Left lobe of liver (tissue), 2 donors: ENCODE data around the gene TM4SF20. TPM values are rescaled to one million over a fixed set of nuclear protein-coding genes. Genes with fewer than 3 reads are reported as not detected.
"Not testable (repeated sequence)": the region's sequence is repeated elsewhere in the genome, so short reads cannot be mapped to it uniquely, and the experiment has no call there.

Experiments used
- ATAC-seq: fragments of 200-7000 bp; cut with Tn5 transposase; one replicate; pipeline ENCODE4 v1.9.1; 2020; ENCODE audit warnings: mild to moderate bottlenecking, moderate library complexity
- DNase-seq: peaks from one replicate; pipeline ENCODE4 v3.0.0-alpha.2; 2020; ENCODE audit warnings: low spot score
- total RNA-seq: library from RNA; stranded (reverse); gene quantifications from one replicate; pipeline ENCODE4 v1.2.1, GENCODE V29; 2021
- donor health status: DM: no; HTN: no; CAD: no; lungs with moderate emphysema.
- donor health status: DM: no; HTN: yes; CAD: no.

TM4SF20 gene
- total RNA-seq, 1 donor from 2014 or later = not detected

DNA sequence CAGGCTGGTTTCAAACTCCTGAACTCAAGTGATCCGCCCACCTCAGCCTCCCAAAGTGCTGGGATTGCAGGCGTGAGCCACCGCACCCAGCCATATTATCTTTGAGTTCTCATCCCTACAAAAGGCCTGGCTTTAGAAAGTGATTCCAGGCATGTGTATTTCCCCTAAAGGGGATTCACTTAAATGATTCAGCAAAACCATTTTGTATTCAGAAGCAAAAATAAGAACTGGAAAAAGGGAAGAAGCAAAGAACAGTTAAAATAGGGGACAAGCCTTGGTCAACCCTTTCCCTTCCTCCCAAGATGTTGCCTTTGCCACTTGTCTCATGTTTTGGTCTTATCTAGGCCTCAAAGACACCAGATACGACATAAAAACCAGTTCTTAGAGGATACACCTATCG is 10.5 kb downstream of the TM4SF20 start:
- no peak for ATAC-seq

GRCh38 chr2:227367427-227367795 is 11.7 kb downstream of the TM4SF20 start:
- ATAC-seq (no peak), DNase-seq (no peak)

More for the DNA sequence above, 10.5 kb downstream of the TM4SF20 start:
- DNase-seq = no peak

- DNase-seq (no peak), ATAC-seq (no peak)
These were observed 12.2 kb downstream of the TM4SF20 start for GRCh38 chr2:227366769-227367426.

GRCh38 chr2:227365833-227366232 is 13.3 kb downstream of the TM4SF20 start:
- no peak for DNase-seq
- ATAC-seq = no peak

GRCh38 chr2:227364585-227365263 is 14.4 kb downstream of the TM4SF20 start:
- ATAC-seq, DNase-seq: not testable (repeated sequence)

DNA sequence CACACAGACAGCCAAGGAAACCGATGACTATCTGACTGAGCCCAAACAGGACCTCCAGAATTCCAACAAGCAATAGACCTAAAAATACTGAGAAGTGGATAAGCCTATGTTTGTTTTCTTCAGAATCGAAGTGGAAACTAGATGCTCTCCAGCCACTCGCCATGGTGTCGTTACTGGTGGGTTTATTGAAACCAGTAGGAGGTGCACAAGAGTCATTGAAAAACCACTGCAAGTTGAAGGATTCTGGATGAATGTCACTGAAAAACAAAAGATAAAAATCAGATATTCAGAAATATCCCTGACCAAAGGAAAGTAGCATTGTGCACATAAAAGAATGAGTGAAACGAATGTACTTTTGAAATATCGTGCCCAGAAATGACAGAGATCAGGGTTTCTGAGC is 15.3 kb downstream of the TM4SF20 start:
- ATAC-seq (no peak), DNase-seq (no peak)

- no peak for ATAC-seq
- DNase-seq = no peak
These were observed 18.8 kb downstream of the TM4SF20 start for GRCh38 chr2:227360351-227360750.

- DNase-seq (no peak), ATAC-seq (no peak)
These were observed 27.5 kb downstream of the TM4SF20 start for GRCh38 chr2:227351639-227352038.

DNA sequence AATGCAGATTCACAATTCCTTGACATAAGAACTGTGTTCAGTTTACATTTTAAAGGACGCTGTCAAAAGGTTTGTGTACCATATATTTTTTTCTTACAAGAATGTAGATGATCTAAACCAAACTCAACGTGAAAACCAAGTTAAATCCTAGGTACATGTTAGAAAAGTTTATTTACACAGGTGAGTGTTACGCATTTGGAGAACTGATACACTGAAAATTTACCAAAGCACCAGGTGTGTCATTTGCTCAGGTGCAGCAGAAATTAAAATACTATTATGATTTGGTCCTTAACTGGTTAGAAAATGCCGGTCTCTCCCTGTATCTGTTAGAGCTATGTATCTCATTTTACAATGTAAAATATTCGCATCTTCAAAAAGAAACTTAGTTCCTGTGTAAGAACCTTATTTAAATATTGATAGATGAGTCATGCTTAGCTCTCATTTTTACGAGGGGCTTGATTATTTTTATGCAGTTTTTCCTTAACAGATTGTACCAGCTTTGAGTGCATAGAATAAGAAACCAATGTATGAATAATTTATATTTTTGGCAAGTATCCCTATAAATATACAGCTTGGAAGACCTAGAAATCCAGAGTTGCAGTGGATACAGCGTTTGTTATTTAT is 29.0 kb downstream of the TM4SF20 start:
- no peak for DNase-seq
- no peak for ATAC-seq

GRCh38 chr2:227348324-227348723 is 30.8 kb downstream of the TM4SF20 start:
- DNase-seq (no peak), ATAC-seq (no peak)

DNA sequence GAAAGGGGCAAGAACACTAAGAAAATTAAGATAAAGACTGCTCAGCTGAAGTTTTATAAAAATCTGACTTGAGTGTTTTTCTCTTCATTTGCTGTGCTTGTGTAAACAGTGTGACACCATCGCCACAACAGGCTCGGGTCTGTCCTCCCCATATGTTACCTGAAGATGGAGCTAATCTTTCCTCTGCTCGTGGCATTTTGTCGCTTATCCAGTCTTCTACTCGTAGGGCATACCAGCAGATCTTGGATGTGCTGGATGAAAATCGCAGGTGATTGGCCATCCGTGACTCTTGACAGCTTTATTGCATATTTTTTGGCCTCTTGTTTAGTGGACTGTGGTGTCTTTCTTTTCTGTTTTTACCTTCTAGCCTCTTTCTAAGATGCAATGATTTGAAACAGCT is 32.0 kb downstream of the TM4SF20 start:
- ATAC-seq (no peak), DNase-seq (no peak)

DNA sequence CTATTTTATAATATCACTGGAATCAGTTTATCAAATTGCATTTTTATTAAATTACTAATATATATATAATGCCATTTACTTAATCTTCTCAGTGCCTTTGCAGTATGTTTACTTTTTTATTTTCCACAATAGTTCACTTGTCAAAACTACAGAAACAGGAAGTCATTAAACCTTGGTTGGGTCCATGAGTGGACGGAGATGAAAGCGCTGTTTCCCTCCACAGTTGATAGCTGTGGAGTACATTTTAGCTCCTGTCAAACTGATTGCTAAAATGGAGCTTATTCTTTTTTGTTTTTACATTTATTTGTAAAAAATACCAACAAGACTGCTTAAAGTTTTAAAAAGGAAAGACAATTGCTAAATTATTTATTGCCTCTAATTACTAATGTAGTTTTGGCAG is 34.9 kb downstream of the TM4SF20 start:
- DNase-seq (no peak), ATAC-seq (no peak)

DNA sequence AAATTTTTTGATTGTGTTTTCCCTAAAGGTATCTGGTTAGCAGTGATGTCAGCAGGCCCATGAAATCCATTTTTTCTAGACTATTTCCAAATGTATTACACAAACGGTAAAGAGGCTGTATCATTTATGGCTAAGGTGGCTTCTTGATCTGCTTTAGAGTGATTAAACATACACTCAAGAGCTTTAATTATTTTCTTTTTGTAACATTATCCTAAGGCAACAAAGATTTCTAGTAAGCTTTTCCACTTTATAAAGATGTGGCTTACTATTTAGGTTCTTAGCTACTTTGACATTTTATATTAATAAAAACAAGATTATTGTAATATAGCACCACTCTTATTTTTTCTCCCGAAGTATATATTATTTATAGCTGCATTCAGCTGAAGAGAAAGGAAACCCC is 37.6 kb downstream of the TM4SF20 start:
- no peak for ATAC-seq
- no peak for DNase-seq

- no peak for ATAC-seq
- no peak for DNase-seq
These were observed 39.0 kb downstream of the TM4SF20 start for GRCh38 chr2:227340106-227340505.

GRCh38 chr2:227339098-227339599 is 40.0 kb downstream of the TM4SF20 start:
- peak; percentile 66 for ATAC-seq
- DNase-seq = no peak

DNA sequence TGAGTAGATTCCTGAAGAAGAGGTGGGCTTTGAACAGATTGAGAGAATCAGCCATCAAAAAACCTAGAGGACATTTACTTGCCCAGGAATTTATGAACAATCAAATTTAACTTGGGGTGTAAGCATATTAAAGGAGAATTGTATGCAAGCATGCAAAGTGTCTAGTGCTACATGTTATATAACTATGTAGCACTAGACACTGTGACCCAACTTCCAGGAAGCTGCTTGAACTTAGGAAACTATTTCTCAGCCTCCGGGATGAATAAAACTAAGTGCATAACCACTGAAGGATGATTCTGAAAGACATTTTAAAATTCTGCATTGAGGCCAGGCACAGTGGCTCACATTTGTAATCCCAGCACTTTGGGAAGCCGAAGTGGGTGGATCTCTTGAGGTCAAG is 41.7 kb downstream of the TM4SF20 start:
- DNase-seq = no peak
- ATAC-seq = no peak

DNA sequence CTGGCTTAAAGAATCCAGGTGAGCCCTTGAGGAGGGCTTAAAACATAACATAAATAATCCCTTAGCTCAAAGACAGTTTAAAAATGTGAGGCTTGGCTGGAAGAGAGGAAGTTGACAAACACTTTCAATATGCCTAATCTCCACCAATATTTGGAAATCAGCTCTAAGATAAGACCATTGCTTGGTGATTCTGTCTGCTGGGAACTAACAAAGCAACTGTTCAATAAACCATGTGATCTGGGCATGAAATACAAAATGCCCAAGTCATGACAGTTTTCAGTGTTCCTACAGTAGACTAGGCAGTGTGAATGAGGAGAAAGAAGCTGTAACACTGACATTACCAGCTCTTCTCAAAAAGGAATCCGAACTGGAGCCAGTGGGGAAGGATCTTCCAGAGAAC is 43.4 kb downstream of the TM4SF20 start:
- DNase-seq (no peak), ATAC-seq (no peak)

- DNase-seq (no peak), ATAC-seq (no peak)
These were observed 52.3 kb downstream of the TM4SF20 start for GRCh38 chr2:227326783-227327182.

- DNase-seq (peak; percentile 54), ATAC-seq (peak; percentile 43)
These were observed 53.3 kb downstream of the TM4SF20 start for GRCh38 chr2:227325839-227326195.

DNA sequence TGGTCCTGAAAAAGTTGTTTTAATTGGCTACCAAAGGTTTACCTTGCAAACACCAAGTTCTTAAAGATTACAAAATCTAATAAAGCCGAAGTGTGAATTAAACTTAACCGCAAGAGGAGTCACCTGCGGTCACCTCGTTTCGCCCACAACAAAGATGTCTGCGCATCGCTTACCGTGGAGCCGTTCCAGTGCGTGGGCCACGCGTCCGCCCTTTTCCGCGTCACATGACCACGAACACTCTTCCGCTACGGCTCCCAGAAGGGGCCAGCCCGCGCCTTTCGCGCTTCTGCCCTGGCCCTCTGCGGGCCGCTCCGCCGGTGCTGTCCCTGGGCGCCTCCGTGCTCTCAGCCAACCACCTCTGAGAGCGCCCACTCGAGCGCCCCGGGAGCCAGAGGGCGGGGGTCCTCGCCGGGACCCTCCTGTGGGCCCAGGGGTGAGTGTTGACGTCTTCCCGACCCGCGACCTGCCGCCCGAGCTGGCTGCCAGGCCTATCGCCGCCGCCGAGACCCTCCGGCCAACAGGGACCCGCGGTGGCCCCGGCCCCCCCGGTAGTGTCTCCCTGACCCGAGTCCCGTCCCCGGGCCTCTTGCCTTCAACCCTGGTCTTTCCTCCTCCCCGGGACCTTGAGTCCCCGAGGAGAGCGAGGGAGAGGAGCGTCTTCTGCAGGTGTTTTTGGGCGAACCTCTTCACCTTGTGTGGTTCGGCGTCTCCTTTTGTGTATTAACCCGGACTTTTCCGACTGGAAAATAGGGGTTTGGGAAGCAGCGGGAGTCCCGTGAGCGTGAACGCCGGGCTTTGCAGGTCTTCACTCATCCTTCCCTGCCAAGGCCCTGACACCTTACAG is 53.9 kb downstream of the TM4SF20 start, which contains the start of gene MFF:
Gene MFF, plus strand, starts transcription at position 257 of the 844 bp plus-strand sequence. CDS start 5,415 bp downstream, outside the sequence.
- DNase-seq = peak; percentile 96
- ATAC-seq = peak; percentile 97

GRCh38 chr2:227324642-227324994 is 54.5 kb downstream of the TM4SF20 start:
- DNase-seq (no peak), ATAC-seq (peak; percentile 27)
